Forelimb muscle (tissue), 1 donor: ENCODE data around the gene TPST1. TPM values are rescaled to one million over a fixed set of nuclear protein-coding genes. Genes with fewer than 3 reads are reported as not detected.

Experiments
- DNase-seq: peaks from one replicate; pipeline ENCODE4 v3.0.0-alpha.2; 2013; ENCODE audit warnings: low read depth
- polyA plus RNA-seq: library from polyadenylated mRNA; unstranded; fragments of 120-200 nt; gene quantifications from one replicate; pipeline ENCODE4 v1.2.1, GENCODE V29; 2013; ENCODE audit not compliant: insufficient read length

Gene TPST1
- polyA plus RNA-seq, 1 donor, result 12.0 TPM

GRCh38 chr7:66238773-66239466, 33.8 kb downstream of the TPST1 start:
- DNase-seq, result no peak

DNA sequence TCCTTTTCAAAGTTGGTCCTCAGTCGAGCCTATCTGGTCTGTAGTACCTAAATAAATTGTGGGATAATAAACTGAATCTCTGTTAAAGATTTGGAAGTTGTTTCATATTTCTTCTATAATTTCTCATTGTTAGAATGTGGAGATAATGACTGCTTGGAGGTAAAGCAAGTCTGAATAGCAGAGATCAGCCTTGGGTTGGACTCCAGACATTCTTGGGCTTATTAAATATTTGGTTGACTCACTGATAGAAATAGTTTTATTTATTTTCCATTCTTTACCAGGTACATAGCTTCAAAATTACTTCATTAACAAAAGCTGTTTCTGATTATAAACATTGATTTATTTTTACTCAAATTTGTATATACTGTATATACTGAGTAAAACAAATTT, 34.3 kb downstream of the TPST1 start:
- no peak for DNase-seq

DNA sequence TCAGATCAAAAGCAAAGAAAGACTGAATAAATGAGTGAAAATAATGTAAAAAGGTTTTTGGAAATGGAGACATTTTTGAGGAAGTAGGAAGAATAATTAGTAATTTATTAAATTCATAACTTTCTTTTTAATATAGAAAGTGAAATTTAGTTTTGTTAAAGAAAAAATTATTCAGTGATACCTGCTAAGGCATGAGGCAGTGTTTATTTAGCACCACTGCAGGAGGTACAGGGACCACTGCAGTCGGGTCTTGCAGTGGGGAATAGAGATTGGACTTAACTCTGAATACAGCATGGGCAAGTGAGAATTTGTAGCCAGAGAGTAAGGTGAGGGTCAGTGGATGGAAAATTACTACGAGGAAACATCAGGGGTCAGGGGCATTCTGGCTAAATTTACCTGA, 39.9 kb downstream of the TPST1 start:
- DNase-seq, result no peak

- DNase-seq, result no peak
Observed at GRCh38 chr7:66246554-66247171, 41.5 kb downstream of the TPST1 start.

- no peak for DNase-seq
Observed at GRCh38 chr7:66247380-66248078, 42.4 kb downstream of the TPST1 start.

DNA sequence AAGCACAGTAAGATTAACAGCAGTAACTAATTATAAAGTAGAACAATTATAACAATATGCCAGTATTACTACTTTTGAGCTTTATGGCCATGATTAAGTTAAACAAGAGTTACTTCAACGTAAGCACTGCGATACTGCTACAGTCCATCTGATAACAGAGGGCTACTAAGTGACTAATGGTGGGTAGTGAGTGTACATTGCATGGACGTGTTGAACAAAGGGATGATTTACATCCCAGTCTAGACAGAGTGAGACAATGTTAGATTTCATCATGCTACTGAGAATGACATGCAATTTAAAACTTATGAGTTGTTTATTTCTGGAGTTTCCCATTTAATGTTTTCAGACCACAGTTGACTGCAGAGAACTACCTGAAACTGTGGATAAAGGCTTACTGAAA, 45.6 kb downstream of the TPST1 start:
- DNase-seq, result no peak

DNA sequence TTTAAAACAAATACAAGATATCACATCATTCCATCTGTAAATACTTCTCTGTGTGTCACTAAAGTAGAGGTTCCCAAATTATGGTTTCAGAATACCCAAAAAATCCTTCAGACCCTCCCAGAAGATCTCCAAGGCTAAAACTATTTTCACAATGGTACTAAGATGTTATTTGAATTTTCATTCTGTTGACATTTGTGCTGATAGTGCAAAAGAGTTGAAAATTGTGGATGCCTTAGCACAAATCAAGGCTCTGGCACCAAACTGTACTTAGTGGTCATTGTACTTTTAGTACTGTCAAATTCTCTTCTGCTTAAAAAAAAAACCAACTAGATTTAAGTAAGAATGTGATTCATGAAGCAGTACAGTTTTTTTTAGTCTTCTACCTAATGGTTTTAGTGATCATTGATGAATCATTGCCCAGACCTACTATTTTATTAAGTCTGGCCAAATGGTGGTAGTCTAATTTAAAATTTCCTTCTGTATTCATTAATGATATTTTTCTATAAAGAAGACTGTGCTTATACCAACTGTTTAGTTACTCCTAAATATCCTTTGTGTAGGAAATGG, 50.5 kb downstream of the TPST1 start:
- no peak for DNase-seq

- DNase-seq, result no peak
Observed at GRCh38 chr7:66256281-66256680, 51.1 kb downstream of the TPST1 start.

- no peak for DNase-seq
Observed at GRCh38 chr7:66257481-66257880, 52.3 kb downstream of the TPST1 start.

DNA sequence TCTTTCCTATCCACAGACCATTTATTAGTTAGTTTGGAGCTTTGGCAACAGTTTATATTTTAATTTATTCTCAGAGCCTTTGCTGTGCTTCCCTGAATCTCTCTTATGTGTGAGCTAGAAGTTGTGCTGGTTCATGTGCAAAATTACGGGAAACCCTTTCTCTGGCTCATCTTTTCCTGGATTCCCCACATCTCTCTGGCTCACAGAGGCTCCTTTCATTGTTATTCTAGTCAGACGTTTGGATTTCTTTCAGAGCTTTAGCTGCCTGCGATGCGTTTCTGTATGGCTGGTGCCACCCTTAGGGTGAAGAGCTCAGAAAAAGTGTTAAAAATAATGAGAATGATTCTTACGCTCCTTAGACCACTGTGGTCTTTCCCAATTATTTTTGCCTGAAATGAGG, 53.3 kb downstream of the TPST1 start:
- DNase-seq, result no peak

DNA sequence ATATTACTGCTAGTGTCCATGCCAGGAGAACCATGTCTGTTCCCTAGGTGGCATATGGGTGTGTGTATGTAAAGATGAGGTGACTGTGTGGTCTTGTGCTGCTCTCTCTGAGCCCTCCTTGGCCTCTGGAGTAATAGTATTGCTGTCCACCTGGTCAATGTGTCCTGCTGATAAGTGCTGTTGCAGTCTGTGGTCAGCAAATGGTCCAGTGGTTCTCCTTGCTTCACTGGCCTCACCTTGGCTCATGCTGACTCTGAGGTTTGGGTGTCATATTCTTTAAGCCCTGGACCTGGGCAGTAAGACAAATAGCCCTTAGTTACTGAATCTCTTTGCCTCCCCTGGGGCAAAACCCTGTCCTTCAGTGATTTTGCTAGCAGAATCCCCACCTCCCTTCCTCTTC, 56.8 kb downstream of the TPST1 start:
- DNase-seq, result no peak

DNA sequence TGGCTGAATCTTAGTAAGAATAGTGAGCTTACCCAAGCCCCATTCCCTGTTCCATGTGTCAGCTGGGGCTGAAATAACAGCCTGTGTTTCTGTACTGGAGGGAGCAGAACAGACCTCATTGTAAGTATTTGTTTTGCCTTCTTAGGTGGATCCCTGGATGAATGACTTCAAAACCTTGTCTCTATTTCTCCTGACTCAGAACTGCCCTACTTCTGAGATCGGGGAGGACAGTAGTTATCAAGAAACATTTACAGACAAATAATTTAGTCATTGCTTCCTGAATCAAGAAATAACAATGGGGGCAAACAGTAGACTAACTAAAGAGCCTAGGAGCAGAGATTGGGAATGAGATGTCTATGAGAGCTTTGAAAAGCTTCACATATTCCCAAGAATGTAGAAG, 58.8 kb downstream of the TPST1 start:
- DNase-seq, result no peak

GRCh38 chr7:66265566-66265965, 60.4 kb downstream of the TPST1 start:
- no peak for DNase-seq

GRCh38 chr7:66267249-66267648, 62.1 kb downstream of the TPST1 start:
- peak; percentile 29 for DNase-seq

DNA sequence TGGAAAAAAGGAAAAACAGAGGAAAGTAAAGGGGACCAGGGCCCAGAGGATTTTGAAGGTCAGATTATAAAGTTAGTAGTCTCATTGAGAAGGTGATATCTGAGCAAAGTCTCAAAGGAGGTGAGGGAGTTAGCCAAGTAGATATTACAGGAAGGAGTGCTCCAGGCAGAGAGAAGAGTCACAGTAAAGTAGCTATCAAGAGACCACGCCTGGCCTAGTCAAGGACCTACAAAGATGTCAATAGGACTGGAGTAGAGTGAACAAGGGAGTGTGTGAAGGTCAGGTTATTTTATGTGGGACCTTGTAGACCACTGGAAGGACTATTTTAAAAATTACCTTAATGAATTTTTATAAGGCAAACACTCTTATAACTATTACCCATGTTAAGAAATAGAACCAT, 64.8 kb downstream of the TPST1 start:
- no peak for DNase-seq

DNA sequence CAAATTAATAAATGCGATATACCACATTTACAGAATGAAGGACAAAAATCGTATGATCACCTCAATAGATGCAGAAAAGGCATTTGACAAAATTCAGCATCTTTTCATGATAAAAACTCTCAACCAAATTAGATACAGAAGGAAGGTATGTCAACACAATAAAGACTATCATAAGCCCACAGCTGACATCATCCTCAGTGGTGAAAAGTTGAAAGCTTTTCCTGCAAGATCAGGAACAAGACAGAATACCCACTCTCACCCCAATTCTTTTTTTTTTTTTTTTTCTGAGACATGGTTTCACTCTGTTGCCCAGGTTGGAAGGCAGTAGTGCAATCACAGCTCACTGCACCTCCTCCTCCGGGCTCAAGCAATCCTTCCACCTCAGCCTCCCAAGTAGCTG, 67.2 kb downstream of the TPST1 start:
- no peak for DNase-seq

DNA sequence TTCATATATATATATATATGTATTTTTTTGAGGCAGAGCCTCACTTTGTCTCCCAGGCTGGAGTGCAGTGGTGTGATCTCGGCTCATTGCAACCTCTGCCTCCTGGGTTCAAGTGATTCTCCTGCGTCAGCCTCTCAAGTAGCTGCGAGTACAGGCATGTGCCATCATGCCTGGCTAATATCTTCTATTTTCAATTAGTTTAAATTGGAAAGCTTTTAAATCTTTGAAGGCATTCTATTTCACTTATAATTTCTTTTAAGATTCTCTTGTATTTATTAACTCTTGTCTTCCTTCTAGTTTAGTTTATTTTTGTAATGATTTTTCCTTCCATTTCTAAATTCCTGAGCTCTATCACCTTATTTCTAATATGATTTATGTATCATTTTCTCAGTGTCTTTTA, 71.2 kb downstream of the TPST1 start:
- DNase-seq, result no peak

DNA sequence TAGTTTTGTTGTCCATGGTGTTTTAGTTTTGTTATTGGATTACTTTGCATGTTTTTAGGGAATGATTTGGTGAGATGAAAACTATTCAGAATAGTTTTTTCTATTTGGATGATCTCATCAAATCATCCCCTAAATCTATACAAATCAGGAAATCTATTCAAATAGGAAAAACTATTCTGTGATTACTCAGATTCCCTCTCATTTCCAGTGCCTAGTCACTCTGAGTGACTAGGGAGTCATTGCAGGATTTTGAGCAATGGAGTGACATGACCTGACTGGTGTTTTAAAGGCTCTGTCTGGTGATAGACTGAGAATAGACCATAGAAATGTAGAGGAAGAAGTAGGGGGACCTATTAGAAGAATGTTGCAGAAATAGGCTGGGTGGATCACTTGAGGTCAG, 72.4 kb downstream of the TPST1 start:
- DNase-seq, result no peak

- DNase-seq, result no peak
Observed at GRCh38 chr7:66279912-66280311, 74.8 kb downstream of the TPST1 start.

DNA sequence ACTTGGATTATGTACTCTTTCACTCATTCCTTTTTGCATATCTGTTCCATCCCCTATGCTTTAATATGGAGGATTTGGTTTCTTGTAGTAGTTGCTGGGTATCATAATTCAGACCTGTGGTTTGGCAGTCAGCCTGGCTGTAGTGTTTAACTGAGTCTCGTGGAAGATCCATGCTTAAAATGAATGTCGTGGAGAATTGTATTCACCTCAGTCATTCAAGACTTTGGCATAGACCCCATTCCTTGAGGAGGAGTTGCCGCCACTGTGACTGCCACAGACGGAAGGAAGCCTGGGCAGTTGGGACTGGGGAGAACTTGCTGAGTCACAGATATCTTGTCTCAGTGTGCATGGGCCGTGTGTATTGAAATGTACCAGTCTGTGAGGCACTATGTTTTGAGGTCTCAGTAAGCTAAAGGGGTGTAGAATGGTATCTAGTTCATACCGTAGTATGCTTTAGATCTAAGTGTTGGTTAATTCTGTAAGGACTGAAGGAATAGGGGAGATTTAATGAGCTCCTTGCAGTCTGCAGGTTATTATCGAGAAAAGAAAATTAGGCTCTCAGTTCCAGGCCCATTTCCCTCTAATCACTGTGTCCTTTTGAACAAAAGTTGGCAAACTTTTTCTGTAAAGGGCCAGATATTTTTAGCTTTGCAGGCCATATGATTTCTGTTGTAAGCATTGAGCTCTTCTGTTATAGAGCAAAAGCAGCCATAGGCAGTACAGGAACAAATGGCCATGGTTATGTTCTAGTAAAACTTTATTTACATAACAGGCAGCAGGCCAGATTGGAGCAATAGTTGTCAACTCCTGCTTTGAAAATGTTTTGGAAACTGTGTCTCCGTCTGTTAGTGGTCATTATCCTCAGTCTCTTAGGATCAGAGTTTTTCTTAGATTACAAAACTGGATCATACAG, 76.8 kb downstream of the TPST1 start:
- DNase-seq, result no peak

DNA sequence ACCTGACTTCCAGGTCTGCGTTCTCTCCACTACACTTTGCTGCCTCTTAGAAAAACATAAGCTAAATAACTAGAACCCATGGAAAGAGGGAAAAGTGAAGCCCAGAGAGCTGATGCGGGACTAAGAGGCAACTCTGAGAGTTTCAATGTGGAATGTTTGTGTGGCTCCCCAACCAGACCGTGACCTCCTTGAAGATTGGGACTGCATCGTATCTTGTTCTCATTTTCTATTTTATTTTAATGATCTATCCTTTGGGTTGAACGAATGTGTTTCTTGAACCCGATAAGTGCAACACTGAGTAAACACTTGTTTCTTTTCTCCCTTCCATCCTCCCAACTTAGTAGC, 77.4 kb downstream of the TPST1 start:
- no peak for DNase-seq
